Breast epithelium (tissue), 4 donors: ENCODE measurements around the gene TRIM54. TPM values are rescaled to one million over a fixed set of nuclear protein-coding genes. Genes with fewer than 3 reads are reported as not detected.

Source experiments
- DNase-seq, 2 donors: peaks; one replicate each; pipeline ENCODE4 v3.0.0-alpha.2; 2019; ENCODE audit warnings: low spot score in 2 of 2
- H3K27ac ChIP-seq, 2 donors: fragments of 200-600 bp; sonication (generic) in 1 of 2; one replicate each; pipeline ENCODE4 v1.5.1; 2016 to 2019; ENCODE audit warnings: mild to moderate bottlenecking in 1 of 2
- H3K27me3 ChIP-seq, 2 donors: fragments of 200-600 bp; sonication (generic) in 1 of 2; one replicate each; pipeline versions ENCODE4 v1.5.1 to v1.6.0; 2017 to 2019; ENCODE audit warnings: control low read depth in 1 of 2, mild to moderate bottlenecking in 1 of 2
- H3K36me3 ChIP-seq: fragments of 200-600 bp; one replicate; pipeline ENCODE4 v1.5.1; 2019
- H3K4me1 ChIP-seq, 2 donors: fragments of 200-600 bp; sonication (generic); one replicate each; pipeline ENCODE4 v1.5.1; 2016 to 2019; ENCODE audit warnings: control low read depth in 1 of 2
- H3K4me3 ChIP-seq, 3 donors: fragments of 200-600 bp; sonication (generic); 1 replicate in 2 of 3; 2 replicates in 1 of 3; pipeline ENCODE4 v1.5.1; 2016 to 2019; ENCODE audit warnings: mild to moderate bottlenecking in 3 of 3, moderate library complexity in 2 of 3
- H3K9me3 ChIP-seq, 2 donors: fragments of 200-600 bp; sonication (generic) in 1 of 2; one replicate each; pipeline ENCODE4 v1.5.1; 2016 to 2019; ENCODE audit warnings: control low read depth in 1 of 2
- POLR2A ChIP-seq: fragments of 450-650 bp; IDR thresholded peaks from one replicate; pipeline ENCODE4 v1.6.1; 2016; ENCODE audit warnings: antibody characterized with exemption, mild to moderate bottlenecking, moderate library complexity
- POLR2AphosphoS5 ChIP-seq, 3 donors: sonication (generic); formaldehyde crosslinking; IDR thresholded peaks; one replicate each; pipeline ENCODE4 v1.6.1; 2017; ENCODE audit warnings: antibody characterized with exemption in 3 of 3
- intact Hi-C: fragments of 100-400 bp; cut with DNase I; formaldehyde crosslinking; loops from one replicate; pipeline ENCODE4 v1.15.1; 2023; ENCODE audit warnings: low total_unique reads
- total RNA-seq, 3 donors: library from RNA; depleted of rRNA; stranded (reverse); fragments of >200 nt; gene quantifications; one replicate each; pipeline ENCODE4 v1.1.0, GENCODE V29; 2016
- TF ChIP-seq, protein P1 (sequence below), 3 donors: fragments of 450-650 bp; IDR thresholded peaks; one replicate each; pipeline ENCODE4 v1.5.1; 2016 to 2017; ENCODE audit warnings: antibody characterized with exemption in 3 of 3, mild to moderate bottlenecking in 3 of 3, moderate library complexity in 3 of 3

TRIM54 gene
- total RNA-seq, 3 donors from 2014 or later = 0.15 to 0.66 TPM; not detected in 1

DNA sequence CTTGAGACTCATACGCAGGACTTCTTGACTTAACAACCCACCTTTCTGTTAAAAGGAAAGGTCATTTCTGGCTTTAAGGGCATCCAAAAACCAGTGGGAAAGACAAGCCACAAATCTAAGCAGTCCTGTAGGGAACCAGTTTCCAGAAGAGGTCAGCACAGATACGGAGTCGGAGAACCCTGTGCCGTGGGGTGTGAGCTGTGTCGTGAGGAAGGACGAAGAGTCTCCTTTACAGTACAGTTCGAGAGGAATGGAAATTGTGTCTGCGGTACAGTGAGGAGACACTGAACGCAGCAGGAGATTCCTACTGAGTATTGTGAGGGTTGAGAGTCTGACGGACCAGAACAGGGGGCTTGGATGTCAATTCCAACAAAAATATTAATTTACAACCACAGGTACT, 37.1 kb upstream of the TRIM54 start:
- H3K36me3 ChIP-seq = peaks cover 7% of the 10 kb centered on the region
- TF ChIP-seq POLR2AphosphoS5 (IDR thresholded peaks at IDR 0.05) (no peak), POLR2A (no peak)
- TF ChIP-seq, protein P1, sequence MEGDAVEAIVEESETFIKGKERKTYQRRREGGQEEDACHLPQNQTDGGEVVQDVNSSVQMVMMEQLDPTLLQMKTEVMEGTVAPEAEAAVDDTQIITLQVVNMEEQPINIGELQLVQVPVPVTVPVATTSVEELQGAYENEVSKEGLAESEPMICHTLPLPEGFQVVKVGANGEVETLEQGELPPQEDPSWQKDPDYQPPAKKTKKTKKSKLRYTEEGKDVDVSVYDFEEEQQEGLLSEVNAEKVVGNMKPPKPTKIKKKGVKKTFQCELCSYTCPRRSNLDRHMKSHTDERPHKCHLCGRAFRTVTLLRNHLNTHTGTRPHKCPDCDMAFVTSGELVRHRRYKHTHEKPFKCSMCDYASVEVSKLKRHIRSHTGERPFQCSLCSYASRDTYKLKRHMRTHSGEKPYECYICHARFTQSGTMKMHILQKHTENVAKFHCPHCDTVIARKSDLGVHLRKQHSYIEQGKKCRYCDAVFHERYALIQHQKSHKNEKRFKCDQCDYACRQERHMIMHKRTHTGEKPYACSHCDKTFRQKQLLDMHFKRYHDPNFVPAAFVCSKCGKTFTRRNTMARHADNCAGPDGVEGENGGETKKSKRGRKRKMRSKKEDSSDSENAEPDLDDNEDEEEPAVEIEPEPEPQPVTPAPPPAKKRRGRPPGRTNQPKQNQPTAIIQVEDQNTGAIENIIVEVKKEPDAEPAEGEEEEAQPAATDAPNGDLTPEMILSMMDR (IDR thresholded peaks at IDR 0.05) = no peak
- no peaks in the 10 kb centered on the region for H3K9me3 ChIP-seq
- H3K4me1 ChIP-seq = no peaks in the 10 kb centered on the region
- no peak for DNase-seq
- no peak overlapping the region for H3K4me3 ChIP-seq
- peaks cover 0 to under 1% of the 10 kb centered on the region in 2 donors for H3K27me3 ChIP-seq
- intact Hi-C loops = no loop called here
- H3K27ac ChIP-seq = no peak overlapping the region

DNA sequence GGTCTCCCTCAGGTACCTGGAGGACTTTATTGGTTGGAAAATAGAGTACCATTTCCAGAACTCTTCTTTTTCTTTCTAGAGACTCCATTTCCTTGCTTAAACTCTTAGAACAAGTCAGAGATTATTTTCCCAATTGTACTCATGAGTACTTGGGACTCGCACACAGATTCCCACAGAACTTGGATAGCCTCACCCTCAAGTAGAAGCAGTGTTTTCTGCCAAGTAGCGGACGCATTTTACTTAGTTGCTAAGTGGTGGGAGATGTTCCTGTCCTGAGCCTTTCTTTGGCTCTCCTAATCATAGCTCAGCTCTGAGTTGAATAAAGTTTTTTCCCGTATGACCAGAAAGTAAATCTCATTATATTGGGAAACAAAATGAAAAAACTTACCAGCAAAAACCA, 36.6 kb upstream of the TRIM54 start:
- Histone ChIP-seq H3K27ac (no peak overlapping the region), H3K4me3 (no peak overlapping the region), H3K36me3 (peaks cover 7% of the 10 kb centered on the region), H3K27me3 (peaks cover 0 to 6% of the 10 kb centered on the region in 2 donors), H3K4me1 (no peaks in the 10 kb centered on the region), H3K9me3 (no peaks in the 10 kb centered on the region)
- DNase-seq = no peak
- intact Hi-C loops = no loop called here
- no peak for TF ChIP-seq POLR2A
- no peak for TF ChIP-seq POLR2AphosphoS5 (IDR thresholded peaks at IDR 0.05)
- TF ChIP-seq, protein P1 (IDR thresholded peaks at IDR 0.05) = no peak

DNA sequence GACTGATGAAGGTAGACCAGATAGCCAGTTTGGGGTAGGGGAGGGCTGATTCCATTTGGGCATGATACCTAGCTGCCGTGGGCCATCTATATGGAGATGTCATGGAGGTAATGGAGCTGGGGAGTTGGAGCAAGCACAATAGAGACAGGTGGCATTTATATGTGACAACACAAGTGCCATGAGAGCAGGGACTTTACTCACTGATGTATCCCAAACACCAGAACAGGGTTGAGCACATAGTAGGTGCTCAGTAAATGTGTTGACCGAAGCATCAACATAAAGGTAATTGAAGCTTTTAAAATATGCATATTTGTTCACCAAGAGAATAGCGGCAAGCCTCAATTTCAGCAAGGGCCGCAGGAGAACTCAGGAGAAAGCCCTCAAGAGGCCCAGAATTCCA, 34.3 kb upstream of the TRIM54 start:
- Histone ChIP-seq H3K36me3 (no peaks in the 10 kb centered on the region), H3K27me3 (peaks cover 0 to 12% of the 10 kb centered on the region in 2 donors), H3K4me1 (no peaks in the 10 kb centered on the region), H3K9me3 (no peaks in the 10 kb centered on the region), H3K4me3 (no peak overlapping the region), H3K27ac (no peak overlapping the region)
- TF ChIP-seq POLR2AphosphoS5 (IDR thresholded peaks at IDR 0.05) = no peak
- intact Hi-C loops = no loop called here
- no peak for DNase-seq

DNA sequence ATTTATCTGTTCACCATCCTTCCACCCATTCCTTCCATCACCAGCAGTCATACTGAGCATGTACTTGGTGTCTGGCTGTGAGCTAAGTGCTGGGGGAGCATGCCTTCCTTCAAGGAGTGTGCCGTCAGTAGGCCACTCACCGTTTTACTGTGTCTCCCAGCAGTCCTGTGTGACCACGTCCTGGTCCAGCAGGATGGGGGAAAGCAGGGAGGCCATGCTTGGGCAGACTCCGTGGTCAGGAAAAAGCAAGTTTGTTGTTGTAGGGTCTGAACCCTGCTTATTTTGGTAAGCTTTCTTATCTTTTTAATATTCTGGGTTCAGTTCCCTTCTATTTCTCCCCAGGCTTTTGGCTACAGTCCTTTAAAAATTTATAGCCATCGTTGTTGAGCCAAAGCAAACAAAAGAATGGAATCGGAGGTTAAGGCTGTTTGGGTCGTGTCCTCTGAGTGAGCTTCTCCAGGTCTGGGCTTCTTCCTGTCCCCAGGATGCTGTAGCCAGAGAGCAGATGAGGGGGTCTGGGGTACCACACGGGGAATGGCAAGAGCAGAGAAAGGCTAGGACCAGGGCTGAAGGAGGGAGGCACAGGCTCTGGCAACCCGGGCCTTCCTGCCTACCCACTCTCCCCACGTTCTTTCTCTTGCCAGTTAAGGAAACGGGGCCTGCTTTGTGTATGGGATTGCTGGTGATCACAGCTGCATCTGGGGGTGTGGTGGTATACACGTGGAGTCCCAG, 32.9 kb upstream of the TRIM54 start:
- H3K27ac ChIP-seq = no peak overlapping the region
- H3K27me3 ChIP-seq = peaks cover 0 to 20% of the 10 kb centered on the region in 2 donors
- TF ChIP-seq POLR2A (no peak), POLR2AphosphoS5 (IDR thresholded peaks at IDR 0.05) (no peak)
- TF ChIP-seq, protein P1 (IDR thresholded peaks at IDR 0.05) = no peak
- H3K9me3 ChIP-seq = no peaks in the 10 kb centered on the region
- no peaks in the 10 kb centered on the region for H3K4me1 ChIP-seq
- no peaks in the 10 kb centered on the region for H3K36me3 ChIP-seq
- intact Hi-C loops = no loop called here
- H3K4me3 ChIP-seq = no peak overlapping the region
- DNase-seq = no peak

DNA sequence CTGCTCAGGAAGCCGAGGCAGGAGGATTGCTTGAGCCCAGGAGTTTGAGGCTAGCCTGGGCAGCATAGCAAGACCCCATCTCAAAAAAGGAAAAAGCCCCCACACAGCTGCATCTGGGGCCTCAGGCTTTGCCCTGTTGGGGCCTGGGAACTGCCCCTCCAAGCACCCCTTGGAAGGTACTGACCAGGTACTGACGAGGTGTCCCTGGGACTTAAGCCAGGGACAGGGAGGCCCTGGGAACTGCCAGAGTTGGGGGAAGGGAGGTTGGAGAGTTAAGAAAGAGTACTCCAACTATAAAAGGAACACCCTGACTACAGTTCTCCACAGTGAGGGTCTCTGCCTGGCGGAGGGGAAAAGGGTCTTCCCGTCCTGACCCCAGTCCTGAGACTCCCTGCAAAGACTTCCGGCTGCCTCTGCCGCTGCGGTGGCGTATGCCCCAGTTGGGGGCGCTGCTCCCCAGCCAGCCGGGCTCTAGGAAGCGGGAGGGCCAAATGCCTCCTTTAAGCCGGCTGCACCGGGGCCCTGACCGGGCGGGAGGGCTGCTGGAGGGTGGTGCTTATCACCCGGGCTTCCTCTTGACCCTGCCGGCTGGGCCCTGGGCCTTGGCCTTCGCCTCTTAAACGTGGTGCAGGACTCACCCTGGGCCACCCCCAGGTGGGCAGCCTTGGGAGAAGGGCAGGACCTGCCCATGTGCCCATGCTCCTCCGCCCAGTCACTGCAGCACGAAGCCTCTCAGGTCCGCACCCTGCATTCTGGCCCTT, 32.2 kb upstream of the TRIM54 start:
- peaks cover 0 to 22% of the 10 kb centered on the region in 2 donors for H3K27me3 ChIP-seq
- H3K9me3 ChIP-seq = no peaks in the 10 kb centered on the region
- H3K4me1 ChIP-seq = no peaks in the 10 kb centered on the region
- intact Hi-C loops = no loop called here
- TF ChIP-seq POLR2A (no peak), POLR2AphosphoS5 (IDR thresholded peaks at IDR 0.05) (no peak)
- TF ChIP-seq, protein P1 (IDR thresholded peaks at IDR 0.05) = no peak
- H3K27ac ChIP-seq = no peak overlapping the region
- DNase-seq = no peak
- H3K36me3 ChIP-seq = no peaks in the 10 kb centered on the region
- no peak overlapping the region for H3K4me3 ChIP-seq
